Ishikawa (cell line): ENCODE data around the gene ACO2.
A peak's percentile ranks its signal among the peaks of the same experiment; 100 is the strongest.

Experiments
- CEBPB ChIP-seq: IDR thresholded peaks from 2 replicates; pipeline ENCODE4 v1.6.1; 2012
- CREB1 ChIP-seq: IDR thresholded peaks from 2 replicates; pipeline ENCODE4 v1.6.1; 2012; ENCODE audit warnings: low read depth
- EGR1 ChIP-seq: IDR thresholded peaks from 2 replicates; pipeline ENCODE4 v1.6.1; 2012
- EP300 ChIP-seq: IDR thresholded peaks from 2 replicates; pipeline ENCODE4 v1.6.1; 2012; ENCODE audit warnings: borderline replicate concordance
- FOXM1 ChIP-seq: IDR thresholded peaks from 2 replicates; pipeline ENCODE4 v1.6.1; 2012; ENCODE audit warnings: low read depth, borderline replicate concordance
- MAX ChIP-seq: IDR thresholded peaks from 2 replicates; pipeline ENCODE4 v1.6.1; 2012
- NFIC ChIP-seq: IDR thresholded peaks from 2 replicates; pipeline ENCODE4 v1.6.1; 2012
- RAD21 ChIP-seq: IDR thresholded peaks from 2 replicates; pipeline ENCODE4 v1.6.1; 2012; ENCODE audit warnings: low read depth
- REST ChIP-seq: IDR thresholded peaks from 2 replicates; pipeline ENCODE4 v1.6.1; 2012; ENCODE audit warnings: low read depth, mild to moderate bottlenecking
- TAF1 ChIP-seq: IDR thresholded peaks from 2 replicates; pipeline ENCODE4 v1.6.1; 2012; ENCODE audit warnings: low read depth, mild to moderate bottlenecking
- TCF12 ChIP-seq: IDR thresholded peaks from 2 replicates; pipeline ENCODE4 v1.6.1; 2012; ENCODE audit warnings: low read depth
- TEAD4 ChIP-seq: IDR thresholded peaks from 2 replicates; pipeline ENCODE4 v1.6.1; 2012
- USF1 ChIP-seq: IDR thresholded peaks from 2 replicates; pipeline ENCODE4 v1.6.1; 2012
- YY1 ChIP-seq: IDR thresholded peaks from 2 replicates; pipeline ENCODE4 v1.6.1; 2012; ENCODE audit warnings: low read depth
- ZBTB7A ChIP-seq: IDR thresholded peaks from 2 replicates; pipeline ENCODE4 v1.6.1; 2012; ENCODE audit warnings: low read depth

The ACO2 gene

GRCh38 chr22:41459431-41459830, 9.5 kb upstream of the ACO2 start:
- TF ChIP-seq NFIC (no peak), CREB1 (no peak), YY1 (no peak), TAF1 (no peak), USF1 (no peak), CEBPB (no peak), FOXM1 (no peak), EGR1 (no peak), REST (no peak), TEAD4 (no peak), ZBTB7A (no peak)

- TF ChIP-seq FOXM1, result no peak
- TF ChIP-seq RAD21, result no peak
- no peak for TF ChIP-seq EGR1
- TF ChIP-seq MAX, result no peak
- TF ChIP-seq USF1, result no peak
These were observed 7.0 kb upstream of the ACO2 start for GRCh38 chr22:41461901-41462300.

GRCh38 chr22:41469218-41469851, 418 bp downstream of the ACO2 start:
- TF ChIP-seq FOXM1, result no peak
- TF ChIP-seq USF1, result no peak
- TF ChIP-seq REST, result no peak
- no peak for TF ChIP-seq EGR1
- TF ChIP-seq EP300, result no peak
- TF ChIP-seq CEBPB, result no peak
- peak; percentile 27 for TF ChIP-seq MAX
- TF ChIP-seq TCF12, result no peak

GRCh38 chr22:41470886-41471285, 2.0 kb downstream of the ACO2 start:
- TF ChIP-seq TCF12 (no peak), CEBPB (no peak), USF1 (no peak), EGR1 (no peak), NFIC (no peak), FOXM1 (no peak), MAX (no peak), RAD21 (no peak), TEAD4 (no peak), ZBTB7A (no peak), EP300 (no peak), REST (no peak)
